Measurements from ENCODE around the gene FTCDNL1. TPM values are rescaled to one million over a fixed set of nuclear protein-coding genes. Genes with fewer than 3 reads are reported as not detected.

The FTCDNL1 gene
- total RNA-seq: 3.3 TPM
- long read RNA-seq, partial matches to known transcripts: 1 of 11 reads
- long read RNA-seq, other reads (novel, unspliced or antisense): 9 of 11 reads

DNA sequence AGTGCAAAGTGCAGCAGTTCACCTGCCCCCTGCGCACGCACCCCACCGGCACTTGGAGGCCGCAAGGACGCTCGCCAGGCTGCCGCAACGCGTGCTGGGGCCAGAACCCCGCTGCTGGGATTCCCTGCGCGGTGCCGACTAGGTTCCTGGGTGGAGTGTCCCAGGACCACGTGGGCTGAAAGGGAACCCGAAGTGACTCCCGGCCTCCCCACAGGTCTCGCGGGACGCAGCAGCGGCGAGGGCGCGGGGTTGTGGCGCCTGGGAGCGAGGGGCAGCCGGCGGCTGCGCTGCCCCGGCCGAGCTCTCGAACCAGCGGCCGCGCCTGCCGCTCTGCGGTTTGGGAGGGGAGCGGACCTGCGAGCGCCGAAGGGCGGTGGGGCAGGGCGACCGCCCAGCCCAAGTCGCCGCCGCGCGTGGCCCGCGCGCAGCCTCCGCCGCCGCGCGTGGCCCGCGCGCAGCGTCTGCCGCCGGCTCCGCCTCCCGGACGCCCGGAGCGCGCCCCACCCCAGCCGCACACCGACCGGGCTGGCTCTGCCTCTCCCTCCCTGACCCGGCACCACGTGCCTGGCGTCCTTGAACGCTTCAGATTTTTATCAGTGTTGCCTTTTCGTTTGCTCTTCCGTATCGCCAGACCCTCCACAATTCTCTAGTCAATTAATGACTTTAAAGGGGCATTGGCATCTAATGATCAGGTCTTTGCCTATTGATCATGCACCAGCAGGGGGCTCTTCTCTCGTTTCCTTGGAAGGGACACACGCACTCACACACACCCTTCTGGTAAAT is at the start of gene FTCDNL1:
Gene FTCDNL1 (minus strand): TSS at position 475 of the 783 bp plus-strand sequence. CDS start 2,230 bp downstream, outside the sequence.
- ATAC-seq (ENCODE audit: poor library complexity): peak; percentile 95
- peak; percentile 80 for DNase-seq
- intact Hi-C loops (cut with DNase I): no loop called here

DNA sequence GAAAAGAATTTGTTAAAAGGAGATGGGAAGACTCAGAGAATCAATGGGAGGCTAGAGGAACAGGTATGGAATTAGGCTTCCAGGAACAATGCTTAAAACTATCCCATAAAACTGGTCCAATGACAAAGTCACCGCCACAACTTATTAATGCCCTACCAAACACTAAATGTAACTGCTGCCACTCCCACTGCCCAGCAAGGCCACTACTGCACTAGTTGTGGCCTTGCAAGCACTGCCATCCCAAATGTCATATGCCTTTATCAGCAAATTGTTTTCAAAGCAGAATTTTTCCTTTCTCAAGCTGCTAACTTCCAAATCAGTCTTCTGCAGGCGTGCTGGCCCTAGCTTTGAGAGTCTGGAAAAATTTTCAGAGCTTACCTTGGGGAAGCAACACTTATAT is 45.6 kb upstream of the FTCDNL1 start:
- DNase-seq: no peak
- no peak for ATAC-seq (ENCODE audit: poor library complexity)
- intact Hi-C loops (cut with DNase I): no loop called here

DNA sequence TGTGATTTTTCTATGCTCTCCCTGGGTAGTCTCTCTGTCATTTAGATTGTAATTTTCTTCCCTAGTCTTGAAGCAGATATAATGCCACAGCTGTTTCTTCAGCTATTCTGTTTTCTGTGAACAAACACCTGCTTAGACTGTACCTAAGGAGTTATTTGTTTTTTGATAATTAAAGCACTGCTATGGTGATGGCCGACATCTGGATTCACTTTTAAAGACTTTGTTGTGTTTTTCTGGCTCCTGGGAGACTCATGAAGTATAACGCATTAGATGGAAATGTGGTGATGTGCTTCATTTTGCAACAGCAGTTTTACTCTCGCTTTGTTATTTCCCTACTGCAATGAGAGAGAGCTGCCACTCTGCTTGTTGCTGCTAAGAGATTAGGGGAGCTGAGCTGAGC is 44.4 kb upstream of the FTCDNL1 start:
- intact Hi-C loops (cut with DNase I): no loop called here
- ATAC-seq (ENCODE audit: poor library complexity): no peak
- DNase-seq: no peak

DNA sequence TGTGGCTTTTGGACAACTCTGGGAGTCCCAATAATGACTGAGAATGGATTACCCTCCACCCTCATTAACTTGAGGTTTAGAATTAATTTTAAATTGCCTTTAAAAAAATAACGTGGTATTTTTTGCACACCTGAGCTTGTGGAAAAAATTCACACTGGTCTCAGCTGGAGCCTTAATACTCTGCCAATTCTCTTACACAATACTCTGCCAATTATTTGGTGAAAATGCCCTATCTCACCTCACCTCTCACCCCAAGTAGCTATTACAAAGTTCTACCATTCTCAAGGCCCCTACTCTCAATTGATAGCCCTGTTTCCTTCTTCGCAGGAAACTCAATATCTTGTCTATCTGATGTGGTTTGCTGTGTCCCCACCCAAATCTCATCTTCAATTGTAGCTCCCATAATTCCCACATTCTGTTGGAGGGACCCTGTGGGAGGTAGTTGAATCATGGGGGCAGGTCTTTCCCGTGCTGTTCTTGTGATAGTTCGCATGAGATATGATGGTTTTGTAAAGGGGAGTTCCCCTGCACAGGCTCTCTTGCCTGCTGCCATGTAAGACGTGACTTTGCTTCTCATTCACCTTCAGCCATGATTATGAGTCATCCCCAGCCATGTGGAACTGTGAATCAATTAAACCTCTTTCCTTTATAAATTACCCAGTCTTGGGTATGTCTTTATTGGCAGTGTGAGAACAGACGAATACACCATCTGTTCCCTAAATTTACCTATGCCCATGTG is 32.7 kb upstream of the FTCDNL1 start:
- intact Hi-C loops (cut with DNase I): no loop called here
- no peak for DNase-seq
- ATAC-seq (ENCODE audit: poor library complexity): no peak

DNA sequence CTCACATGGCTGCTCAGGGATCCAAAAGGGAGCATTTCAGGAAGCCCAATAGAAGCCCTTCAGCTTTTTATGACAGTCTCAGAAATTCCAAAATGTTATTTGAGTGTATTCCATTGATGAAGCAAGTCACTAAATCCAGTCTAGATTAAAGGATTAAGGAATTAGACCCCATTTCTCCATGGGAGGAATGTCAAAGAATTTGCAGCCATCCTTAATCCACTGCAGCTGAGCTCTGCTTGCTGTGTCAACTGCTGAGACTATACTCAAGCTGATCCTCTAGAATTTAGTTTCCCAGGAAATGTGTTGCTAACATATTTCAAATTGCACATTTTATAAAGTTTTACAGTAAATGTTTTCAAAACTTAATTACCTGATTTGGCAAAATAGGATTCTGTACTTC is 31.7 kb upstream of the FTCDNL1 start:
- intact Hi-C loops (cut with DNase I): no loop called here
- DNase-seq (no peak), ATAC-seq (ENCODE audit: poor library complexity) (no peak)

DNA sequence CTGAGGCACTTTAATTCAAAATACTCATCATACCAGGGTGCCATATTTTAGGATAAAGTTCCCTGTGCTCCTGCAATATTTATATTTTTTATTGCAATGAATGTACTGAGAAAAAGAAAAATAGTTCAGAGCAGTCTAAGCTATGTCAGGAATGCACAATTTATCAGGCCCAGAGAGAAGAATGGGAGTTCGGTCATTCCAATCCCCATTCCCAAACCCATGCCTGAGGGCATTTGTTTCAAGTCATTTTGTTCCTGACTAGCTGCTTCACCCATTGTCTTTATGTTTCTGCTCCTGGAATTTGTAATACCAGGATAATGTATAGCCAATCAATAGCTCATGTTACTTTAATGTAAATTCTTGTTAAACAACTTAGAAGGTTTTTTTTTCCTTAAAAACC is 24.4 kb upstream of the FTCDNL1 start:
- intact Hi-C loops (cut with DNase I): no loop called here
- ATAC-seq (ENCODE audit: poor library complexity) (no peak), DNase-seq (no peak)

DNA sequence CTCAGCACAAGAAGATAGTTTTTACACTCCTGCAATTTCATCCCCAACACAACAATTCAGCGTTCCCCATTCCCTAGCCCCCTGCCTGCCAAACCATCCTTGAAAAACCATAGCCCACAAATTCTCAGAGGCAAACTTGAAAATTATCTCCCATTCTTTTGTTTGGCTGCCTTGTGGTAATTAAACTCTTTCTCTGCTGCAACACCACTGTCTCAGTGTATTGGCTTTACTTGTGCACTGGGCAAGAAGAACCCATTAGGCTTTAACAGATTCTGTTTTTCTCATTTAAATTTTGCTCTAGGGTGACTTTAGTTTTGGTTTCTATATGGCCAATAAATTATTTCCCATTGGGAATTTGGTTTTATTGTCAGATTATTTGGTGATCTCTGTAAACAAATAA is 23.2 kb upstream of the FTCDNL1 start:
- ATAC-seq (ENCODE audit: poor library complexity) (no peak), DNase-seq (no peak)
- intact Hi-C loops (cut with DNase I): no loop called here

DNA sequence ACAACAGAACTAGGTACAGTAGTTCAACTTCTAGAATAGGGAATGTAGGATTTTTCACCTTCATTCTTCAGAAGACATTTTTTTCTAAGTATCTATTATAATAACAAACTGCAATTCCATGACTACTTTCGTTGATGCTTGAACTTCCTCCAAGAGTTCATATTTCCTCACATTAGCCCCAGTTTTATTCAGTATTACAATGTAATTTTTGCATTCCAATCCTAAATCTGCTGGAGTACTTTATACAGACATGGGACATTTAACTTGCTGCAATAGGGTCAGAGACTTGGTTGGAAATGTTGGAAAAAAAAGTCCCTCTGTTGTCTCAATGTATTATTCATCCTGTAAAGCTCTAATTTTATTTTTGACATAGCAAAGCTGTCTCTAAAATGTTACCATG is 19.6 kb upstream of the FTCDNL1 start:
- no peak for ATAC-seq (ENCODE audit: poor library complexity)
- intact Hi-C loops (cut with DNase I): no loop called here
- DNase-seq: no peak

DNA sequence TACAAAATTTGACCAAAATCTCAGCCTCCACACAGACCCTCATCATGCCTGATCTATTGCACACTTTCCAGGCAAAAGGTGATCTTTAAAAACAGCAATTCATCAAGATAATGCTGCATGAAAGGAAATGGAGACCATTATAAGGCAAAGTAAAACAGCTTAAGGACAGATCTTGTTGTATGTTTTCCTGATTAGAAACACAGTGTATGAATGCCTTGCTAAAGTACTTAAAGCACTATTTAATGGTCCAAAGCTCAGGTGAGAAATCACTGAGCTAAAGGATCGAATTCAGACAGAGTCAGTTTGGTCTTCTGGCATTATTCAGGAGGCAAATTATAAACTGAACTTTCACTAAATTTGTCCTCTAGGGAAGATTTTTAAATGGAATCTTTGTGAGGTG is 18.7 kb upstream of the FTCDNL1 start:
- intact Hi-C loops (cut with DNase I): no loop called here
- DNase-seq (no peak), ATAC-seq (ENCODE audit: poor library complexity) (no peak)

DNA sequence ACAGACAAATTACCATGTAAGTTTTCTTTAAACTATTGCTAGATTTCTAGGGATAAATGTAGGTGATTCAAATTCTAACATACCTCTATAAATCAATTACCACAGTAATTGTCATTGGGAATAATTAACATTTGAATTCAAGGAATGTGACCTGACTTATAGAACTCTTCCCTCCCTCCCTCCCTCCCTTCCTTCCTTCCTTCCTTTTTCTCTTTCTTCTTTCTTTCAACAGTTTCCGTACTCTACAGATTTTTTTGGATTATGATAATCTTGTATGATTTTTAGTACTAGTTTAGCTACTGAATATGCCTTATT is 18.2 kb upstream of the FTCDNL1 start:
- intact Hi-C loops (cut with DNase I): no loop called here
- no peak for ATAC-seq (ENCODE audit: poor library complexity)
- no peak for DNase-seq

DNA sequence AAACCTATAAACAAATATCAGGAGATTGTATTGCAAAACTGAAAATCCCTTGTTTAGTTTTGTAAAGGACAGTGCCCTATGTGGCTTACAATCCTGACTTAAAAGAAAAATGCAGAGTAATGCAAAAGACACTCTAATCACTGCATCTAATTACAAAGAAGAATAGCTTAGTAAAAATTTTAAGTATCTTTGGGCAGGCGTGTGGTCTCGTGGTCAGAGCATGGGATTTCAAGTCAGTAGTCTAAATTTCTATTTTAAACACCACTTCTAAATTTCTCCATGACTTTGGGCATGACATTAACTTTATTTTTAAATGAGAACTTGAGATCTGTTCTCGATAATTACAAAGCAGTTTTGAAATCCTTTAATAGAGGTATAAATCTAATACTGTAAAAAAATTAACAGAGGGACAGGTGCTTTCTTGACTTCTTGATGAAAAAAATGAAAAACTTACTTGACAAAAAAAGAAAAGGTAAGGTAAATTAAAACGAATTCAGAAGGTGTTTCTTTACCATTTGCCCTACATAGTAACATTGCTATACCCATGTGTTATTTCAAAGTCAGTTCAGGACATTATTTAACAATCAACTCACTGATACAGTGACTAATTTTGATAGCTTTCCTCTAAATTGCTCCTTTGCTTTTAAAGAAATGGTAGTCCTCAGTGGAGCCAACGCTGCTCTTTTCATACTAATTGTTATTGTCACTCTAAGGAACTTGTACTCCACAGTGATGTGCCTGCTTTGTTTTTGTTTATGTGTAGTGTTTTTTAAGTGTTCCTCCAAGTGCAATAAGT is 17.6 kb upstream of the FTCDNL1 start:
- no peak for DNase-seq
- no peak for ATAC-seq (ENCODE audit: poor library complexity)
- intact Hi-C loops (cut with DNase I): no loop called here

DNA sequence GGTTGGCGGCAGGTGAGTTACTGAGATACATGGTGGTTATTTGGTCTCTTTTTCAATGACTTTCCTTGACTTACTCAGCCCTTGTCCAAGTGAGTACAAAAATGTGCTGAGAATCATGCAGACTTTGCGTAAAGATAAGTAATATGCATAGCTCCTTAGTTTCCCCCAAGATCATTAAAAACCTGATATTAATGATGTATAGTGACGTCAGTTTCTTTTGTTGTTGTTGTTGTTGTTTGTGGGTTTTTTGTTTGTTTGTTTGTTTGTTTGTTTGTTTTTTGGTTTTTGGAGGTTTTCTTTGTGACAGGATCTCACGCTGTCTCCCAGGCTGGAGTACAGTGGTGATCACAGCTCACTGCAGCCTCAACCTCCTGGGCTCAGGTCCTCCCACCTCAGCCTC is 14.9 kb upstream of the FTCDNL1 start:
- intact Hi-C loops (cut with DNase I): no loop called here
- ATAC-seq (ENCODE audit: poor library complexity) (no peak), DNase-seq (no peak)

DNA sequence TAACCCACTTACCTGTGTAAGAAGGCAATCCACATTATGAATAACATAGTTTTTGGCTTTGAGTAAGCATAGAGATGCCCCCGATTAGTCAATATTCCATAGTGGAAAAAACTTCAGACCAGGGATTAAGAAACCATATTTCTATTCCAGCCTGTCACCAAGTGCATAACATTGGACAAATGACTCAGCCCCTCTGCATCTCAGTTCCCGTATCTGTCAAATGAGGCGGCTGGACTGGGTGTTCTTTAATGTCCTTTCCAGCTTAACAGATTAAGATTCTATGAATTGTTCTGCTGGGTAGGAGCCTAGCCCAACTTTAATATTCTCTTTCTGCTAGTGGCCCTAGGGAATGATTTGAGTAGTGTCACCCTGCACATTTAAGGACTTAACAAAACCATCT is 11.8 kb upstream of the FTCDNL1 start:
- DNase-seq: no peak
- intact Hi-C loops (cut with DNase I): loop anchor here (5.0 kb wide), 1 partner anchor 155 kb away; no protein-coding TSS in a partner anchor
- no peak for ATAC-seq (ENCODE audit: poor library complexity)

DNA sequence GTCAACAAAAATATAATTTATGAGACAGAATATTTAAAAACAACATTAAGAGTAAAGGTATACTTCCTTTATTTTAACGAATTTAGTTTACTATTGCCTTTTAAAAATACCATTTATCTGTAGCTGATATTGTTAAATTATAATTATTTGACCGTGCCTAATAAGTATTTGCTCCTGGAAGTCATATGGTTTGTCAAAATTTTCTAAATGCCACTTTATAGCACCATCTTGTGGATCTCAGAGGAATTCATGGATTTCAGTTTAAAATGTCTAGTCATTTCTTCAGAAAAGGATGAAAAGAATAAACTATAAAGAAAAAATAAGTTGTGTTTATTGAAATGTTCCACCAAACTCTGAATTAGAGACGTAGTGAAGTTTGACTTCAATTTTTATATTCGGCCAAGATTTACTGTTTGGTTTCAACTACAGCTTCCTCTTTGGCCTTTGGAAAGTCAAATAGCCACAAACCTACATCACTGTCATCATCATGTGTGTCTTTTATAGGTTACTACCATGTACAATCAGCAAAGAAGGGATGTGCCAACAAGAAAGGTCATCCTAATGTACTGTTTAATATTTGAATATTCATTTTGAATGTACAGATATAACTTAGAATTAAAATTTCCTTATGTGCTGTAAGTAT is 10.3 kb upstream of the FTCDNL1 start:
- intact Hi-C loops (cut with DNase I): loop anchor here (5.0 kb wide), 1 partner anchor 154 kb away; no protein-coding TSS in a partner anchor

DNA sequence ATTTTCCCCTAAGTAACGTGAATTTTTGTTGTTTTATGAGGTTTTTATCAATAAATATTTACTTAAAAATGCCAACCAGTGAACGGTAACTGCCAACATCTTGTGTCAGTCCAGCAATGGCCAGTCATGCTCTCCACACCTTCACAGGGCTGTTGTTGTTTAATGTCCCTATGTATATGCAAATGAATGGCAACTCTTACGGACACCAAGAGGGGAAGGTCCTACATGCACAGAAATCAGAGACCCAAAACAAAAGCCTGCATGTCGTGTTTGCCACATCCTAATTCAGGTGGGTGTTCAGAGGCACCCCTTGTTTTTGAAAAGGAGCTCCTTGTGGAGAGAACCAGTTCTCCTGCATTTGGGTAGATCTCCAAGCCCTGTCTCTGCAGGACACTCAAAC is 4.8 kb upstream of the FTCDNL1 start:
- intact Hi-C loops (cut with DNase I): no loop called here
- no peak for DNase-seq
- no peak for ATAC-seq (ENCODE audit: poor library complexity)

More for the DNA sequence above, 10.3 kb upstream of the FTCDNL1 start:
- ATAC-seq (ENCODE audit: poor library complexity) (no peak), DNase-seq (no peak)

DNA sequence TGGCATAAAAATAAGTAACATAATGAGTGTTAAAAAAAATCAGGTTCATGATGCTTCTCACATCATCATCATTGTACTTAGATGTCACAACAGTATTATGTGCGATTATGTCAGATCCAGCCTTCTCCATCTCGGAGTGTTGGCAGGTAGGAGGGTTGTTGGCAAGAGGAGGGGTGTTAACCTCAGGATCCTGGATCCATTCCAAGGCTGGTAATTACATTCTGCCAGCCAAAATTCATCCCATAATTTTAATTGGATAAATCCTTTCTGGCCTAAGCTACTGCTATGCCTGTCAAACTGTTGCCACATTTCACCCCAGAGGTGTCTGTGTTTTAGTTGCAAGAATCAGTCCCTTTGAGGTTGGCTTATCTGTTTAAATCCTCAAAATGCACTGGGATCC is 891 bp upstream of the FTCDNL1 start:
- ATAC-seq (ENCODE audit: poor library complexity): no peak
- DNase-seq: no peak
- intact Hi-C loops (cut with DNase I): no loop called here

DNA sequence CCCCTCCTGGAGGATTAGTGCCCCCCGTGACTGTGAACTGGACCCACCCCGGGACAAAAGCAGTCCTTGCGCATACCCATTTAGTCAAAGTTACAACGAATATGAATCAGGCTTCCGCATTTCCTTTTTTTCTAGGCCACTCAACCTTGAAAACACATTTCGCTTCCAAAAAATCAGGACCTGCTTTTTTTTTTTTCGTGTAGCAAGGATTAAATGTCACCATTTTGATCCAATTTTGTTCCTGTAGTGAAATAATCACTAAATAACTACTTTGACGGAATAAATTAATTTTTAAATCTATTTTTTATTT is 464 bp upstream of the FTCDNL1 start:
- no peak for DNase-seq
- intact Hi-C loops (cut with DNase I): no loop called here
- ATAC-seq (ENCODE audit: poor library complexity): no peak

DNA sequence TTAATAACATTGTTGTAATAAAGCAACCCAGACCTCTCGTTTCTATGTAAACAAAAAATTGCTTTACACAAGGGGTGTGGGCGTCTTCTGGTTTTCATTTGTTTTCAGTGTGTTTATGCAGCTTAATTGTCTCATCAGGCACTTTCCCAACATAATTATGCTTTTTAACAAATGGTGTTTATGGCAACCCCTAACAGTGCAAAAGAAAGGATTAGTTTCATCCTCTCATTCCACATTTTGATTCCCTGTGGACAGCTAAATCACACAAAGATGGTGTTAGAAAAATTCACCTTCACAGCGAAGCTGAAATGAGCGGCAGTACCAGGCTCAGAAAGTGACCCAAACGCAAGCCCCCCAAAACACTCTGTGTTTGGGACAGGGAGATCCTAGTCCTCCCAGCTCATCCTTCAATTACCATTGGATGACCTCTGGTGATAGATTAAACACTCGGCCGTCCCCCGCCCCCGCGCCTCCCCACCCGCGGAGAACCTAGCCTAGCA is 724 bp downstream of the FTCDNL1 start:
- intact Hi-C loops (cut with DNase I): no loop called here
- DNase-seq: no peak
- no peak for ATAC-seq (ENCODE audit: poor library complexity)

Data from Right ventricle myocardium superior (tissue), 1 donor.